A549 (cell line): ENCODE measurements around the gene PPP2R2C. TPM values are rescaled to one million over a fixed set of nuclear protein-coding genes. Genes with fewer than 3 reads are reported as not detected.

Source experiments
- ATAC-seq, 2 experiments: fragments of 200-7000 bp in 1 of 2; fragments of >200 bp in 1 of 2; cut with Nextera tagmentation in 1 of 2; cut with Tn5 transposase in 1 of 2; 3 replicates each; pipeline versions ENCODE4 v1.8.0 to v1.9.1; 2018 to 2020; ENCODE audit warnings: mild to moderate bottlenecking in 1 of 2, moderate library complexity in 1 of 2
- CTCF ChIA-PET: fragments of 300-600 bp; sonication (Branson Sonifier 250); formaldehyde crosslinking; extraction: SDS; loops from one replicate; lab custom pipeline; 2021; ENCODE audit warnings: antibody characterized with exemption, inconsistent platforms; lab: Yijun Ruan, JAX
- POLR2A ChIA-PET: fragments of 350-600 bp; formaldehyde crosslinking; extraction: SDS; loops from one replicate; lab custom pipeline; 2021; ENCODE audit warnings: antibody characterized with exemption, inconsistent platforms; lab: Yijun Ruan, JAX
- DNase-seq, 2 experiments: peaks; one replicate each; pipeline versions ENCODE4 v3.0.0 to v3.0.0-alpha.2; 2011 to 2016; ENCODE audit warnings: low read depth in 1 of 2, low spot score in 1 of 2
- FAIRE-seq: peaks from 2 replicates; lab custom pipeline; 2011; peaks lifted over from hg19 to GRCh38; lab: Jason Lieb, UNC
- H3K27ac ChIP-seq, 2 experiments: fragments of >200 bp; sonication (Bioruptor Twin); formaldehyde crosslinking; 3 replicates each; pipeline ENCODE4 v1.5.1; 2016 to 2017
- H3K4me1 ChIP-seq: fragments of >200 bp; sonication (Bioruptor Twin); formaldehyde crosslinking; 3 replicates; pipeline ENCODE4 v1.6.1; 2016
- H3K4me2 ChIP-seq: fragments of >200 bp; sonication (Bioruptor Twin); formaldehyde crosslinking; 3 replicates; pipeline ENCODE4 v1.6.1; 2016
- H3K4me3 ChIP-seq: fragments of >200 bp; sonication (Bioruptor Twin); formaldehyde crosslinking; 3 replicates; pipeline ENCODE4 v1.5.1; 2016
- H3K9me3 ChIP-seq: fragments of >200 bp; sonication (Bioruptor Twin); formaldehyde crosslinking; 3 replicates; pipeline ENCODE4 v1.6.1; 2016
- BCL3 ChIP-seq: fragments of >200 bp; sonication (Bioruptor Twin); formaldehyde crosslinking; IDR thresholded peaks from 3 replicates; pipeline ENCODE4 v1.6.1; 2016
- CEBPB ChIP-seq, 2 experiments: fragments of >200 bp in 1 of 2; sonication (Bioruptor Twin) in 1 of 2; formaldehyde crosslinking in 1 of 2; IDR thresholded peaks; 2 replicates each; pipeline ENCODE4 v1.6.1; 2012 to 2016
- E2F6 ChIP-seq: IDR thresholded peaks from 2 replicates; pipeline ENCODE4 v1.6.1; 2012; ENCODE audit warnings: low read depth, borderline replicate concordance
- ELK1 ChIP-seq: fragments of 150-350 bp; IDR thresholded peaks from 2 replicates; pipeline ENCODE4 v1.6.1; 2014; ENCODE audit warnings: low read depth, mild to moderate bottlenecking, low read length
- EP300 ChIP-seq, 2 experiments: fragments of >200 bp; sonication (Bioruptor Twin); formaldehyde crosslinking; IDR thresholded peaks; 2 replicates in 1 of 2; 3 replicates in 1 of 2; pipeline ENCODE4 v1.6.1; 2016 to 2017
- FOSL2 ChIP-seq, 2 experiments: fragments of 450-650 bp in 1 of 2; fragments of >200 bp in 1 of 2; sonication (Bioruptor Twin) in 1 of 2; formaldehyde crosslinking; IDR thresholded peaks; 2 replicates each; pipeline versions ENCODE4 v1.5.0 to v1.6.1; 2016 to 2020; ENCODE audit warnings: mild to moderate bottlenecking in 1 of 2, moderate library complexity in 1 of 2
- FOXS1 ChIP-seq: fragments of 250-450 bp; sonication (Bioruptor Pico); IDR thresholded peaks from 2 replicates; pipeline ENCODE4 v1.5.0; 2020; ENCODE audit warnings: mild to moderate bottlenecking, moderate library complexity
- HEYL ChIP-seq: fragments of 250-450 bp; sonication (Bioruptor Pico); IDR thresholded peaks from 2 replicates; pipeline ENCODE4 v1.8.0; 2021; ENCODE audit warnings: mild to moderate bottlenecking, moderate library complexity
- HMGXB4 ChIP-seq: fragments of 250-450 bp; sonication (Bioruptor Pico); IDR thresholded peaks from 2 replicates; pipeline ENCODE4 v1.5.0; 2021; ENCODE audit warnings: mild to moderate bottlenecking, moderate library complexity, borderline replicate concordance
- HOXB13 ChIP-seq: fragments of 250-450 bp; sonication (Bioruptor Pico); IDR thresholded peaks from 2 replicates; pipeline ENCODE4 v1.5.0; 2020; ENCODE audit warnings: low read depth, mild to moderate bottlenecking, moderate library complexity
- JUN ChIP-seq, 2 experiments: fragments of >200 bp; sonication (Bioruptor Twin); formaldehyde crosslinking; IDR thresholded peaks; 2 replicates in 1 of 2; 3 replicates in 1 of 2; pipeline ENCODE4 v1.6.1; 2016 to 2017
- KDM1A ChIP-seq: fragments of 200-600 bp; sonication (generic); IDR thresholded peaks from 2 replicates; pipeline ENCODE4 v1.6.1; 2016; ENCODE audit warnings: low read depth, mild to moderate bottlenecking
- KDM5A ChIP-seq: fragments of 200-600 bp; sonication (generic); IDR thresholded peaks from 2 replicates; pipeline ENCODE4 v1.6.1; 2016; ENCODE audit warnings: antibody characterized with exemption, mild to moderate bottlenecking
- MAFK ChIP-seq: fragments of 450-650 bp; IDR thresholded peaks from 2 replicates; pipeline ENCODE4 v1.6.1; 2014; ENCODE audit not compliant: partially characterized antibody
- MAZ ChIP-seq: fragments of 150-350 bp; IDR thresholded peaks from 2 replicates; pipeline ENCODE4 v1.6.1; 2014; ENCODE audit warnings: antibody characterized with exemption, low read depth, low read length, borderline replicate concordance
- NR3C1 ChIP-seq: fragments of >200 bp; sonication (Bioruptor Twin); formaldehyde crosslinking; IDR thresholded peaks from 3 replicates; pipeline ENCODE4 v1.6.1; 2017
- POLR2A ChIP-seq: IDR thresholded peaks from 2 replicates; pipeline ENCODE4 v1.6.1; 2012; ENCODE audit warnings: mild to moderate bottlenecking, low read length
- RFX5 ChIP-seq: fragments of 450-650 bp; IDR thresholded peaks from 2 replicates; pipeline ENCODE4 v1.7.1; 2014; ENCODE audit warnings: antibody characterized with exemption, mild to moderate bottlenecking, moderate library complexity
- SMC3 ChIP-seq: fragments of >200 bp; sonication (Bioruptor Twin); formaldehyde crosslinking; IDR thresholded peaks from 3 replicates; pipeline ENCODE4 v1.6.1; 2018; ENCODE audit warnings: inconsistent platforms
- SREBF2 ChIP-seq: fragments of 450-650 bp; IDR thresholded peaks from 2 replicates; pipeline ENCODE4 v1.6.1; 2014; ENCODE audit warnings: mild to moderate bottlenecking, moderate library complexity
- TP53 ChIP-seq: fragments of 250-450 bp; sonication (Bioruptor Pico); IDR thresholded peaks from 2 replicates; pipeline ENCODE4 v1.5.0; 2021; ENCODE audit warnings: mild to moderate bottlenecking, moderate library complexity
- USF2 ChIP-seq: fragments of 450-650 bp; IDR thresholded peaks from 2 replicates; pipeline ENCODE4 v1.6.1; 2014; ENCODE audit warnings: antibody characterized with exemption
- WGBS: methylation state at CpG from one replicate; pipeline ENCODE4 v1.1.6; 2017; ENCODE audit errors: missing lambda C conversion rate; 5-methylcytosine and 5-hydroxymethylcytosine counted together
- polyA plus RNA-seq, 4 experiments: library from polyadenylated mRNA; depleted of rRNA in 3 of 4; stranded (reverse); fragments of >200 nt; fragmentation: RNase III in 1 of 4; extraction: RNeasy Plus Mini Kit Qiagen cat#74134 plus additional on column Dnase treatment in 1 of 4; gene quantifications; 2 replicates in 3 of 4; 3 replicates in 1 of 4; pipeline ENCODE4 v1.2.3, GENCODE V29; 2011 to 2017

Gene PPP2R2C
- polyA plus RNA-seq, 2 of the 4 experiments (the other 2 are of a cell fraction) = 23.9 to 29.4 TPM

- POLR2A ChIA-PET = no interaction called here
- no peak overlapping the region for H3K4me2 ChIP-seq
- no peak for FAIRE-seq
- TF ChIP-seq KDM5A (no peak), POLR2A (no peak), KDM1A (no peak), USF2 (no peak), BCL3 (no peak), TP53 (CRISPR knock-in tag) (no peak), FOSL2 (IDR thresholded peaks at IDR 0.05) (no peak), FOSL2 (CRISPR knock-in tag; IDR thresholded peaks at IDR 0.05) (no peak), JUN (IDR thresholded peaks at IDR 0.05) (no peak), NR3C1 (no peak), EP300 (IDR thresholded peaks at IDR 0.05) (no peak), RFX5 (no peak), MAZ (no peak), HOXB13 (no peak), SMC3 (no peak), E2F6 (no peak)
- TF ChIP-seq, all 56 proteins: peak for 0
- DNase-seq = no peak
- Histone ChIP-seq H3K4me3 (no peak overlapping the region), H3K4me1 (no peaks in the 10 kb centered on the region; the same call in 2 of the 3 replicates), H3K27ac (no peak overlapping the region), H3K9me3 (no peaks in the 10 kb centered on the region)
- CTCF ChIA-PET = no interaction called here
- WGBS = 76% methylated on average over 16 of the region's 17 CpGs
- no peak for ATAC-seq
Measured at GRCh38 chr4:6478546-6479220, 6.3 kb upstream of the PPP2R2C start.

- 42% methylated on average over 2 of the region's 4 CpGs for WGBS
- Histone ChIP-seq H3K4me3 (no peak overlapping the region), H3K4me1 (no peaks in the 10 kb centered on the region; the same call in 2 of the 3 replicates), H3K4me2 (no peak overlapping the region), H3K27ac (no peak overlapping the region), H3K9me3 (no peaks in the 10 kb centered on the region)
- POLR2A ChIA-PET = no interaction called here
- DNase-seq = no peak
- TF ChIP-seq HEYL (CRISPR knock-in tag) (no peak), HMGXB4 (CRISPR knock-in tag) (no peak), E2F6 (no peak), ELK1 (no peak), SREBF2 (no peak), MAFK (no peak), CEBPB (IDR thresholded peaks at IDR 0.05) (no peak), FOXS1 (CRISPR knock-in tag) (no peak)
- FAIRE-seq = no peak
- CTCF ChIA-PET = interaction anchor here (4.3 kb wide), 1 partner anchor 72 kb away, joined by 28 read pairs; no protein-coding TSS in a partner anchor
- no peak for ATAC-seq
Measured at GRCh38 chr4:6476893-6477292, 4.5 kb upstream of the PPP2R2C start.
